ENCODE measurements around the gene PSENEN. TPM values are rescaled to one million over a fixed set of nuclear protein-coding genes. Genes with fewer than 3 reads are reported as not detected.

The PSENEN gene
- total and polyA plus RNA-seq, 9 of the 15 experiments (the other 6 are each of a cell fraction or from before 2014, with no cell fraction given) = 34.5 to 299 (median 61.1) TPM

GRCh38 chr19:35704218-35704617 is 41.2 kb upstream of the PSENEN start, which contains the start of gene ZBTB32 (continued):
- TF ChIP-seq ATF1 (CRISPR knock-in tag; IDR thresholded peaks at IDR 0.05) = no peak
- TF ChIP-seq ATF1 (tag; IDR thresholded peaks at IDR 0.05) = peak; percentile 75
- TF ChIP-seq RFX7 (CRISPR knock-in tag; IDR thresholded peaks at IDR 0.05) = no peak
- no peak for TF ChIP-seq ZNF707 (CRISPR knock-in tag; conservative IDR thresholded peaks at IDR 0.05)
- no peak for TF ChIP-seq PCBP1 (IDR thresholded peaks at IDR 0.05; ENCODE audit: low read depth, low read length, poor library complexity, severe bottlenecking)
- TF ChIP-seq HDAC3 (IDR thresholded peaks at IDR 0.05; ENCODE audit: borderline replicate concordance, partially characterized antibody) = no peak
- TF ChIP-seq SMAD1 (IDR thresholded peaks at IDR 0.05; ENCODE audit: low read depth, low read length, partially characterized antibody) = peak; percentile 90
- TF ChIP-seq SMAD3 (CRISPR knock-in tag; conservative IDR thresholded peaks at IDR 0.05) = no peak
- TF ChIP-seq SNIP1 (IDR thresholded peaks at IDR 0.05; ENCODE audit: low read depth) = no peak
- TF ChIP-seq MGA (IDR thresholded peaks at IDR 0.05) = peak; percentile 98
- TF ChIP-seq RNF2 (IDR thresholded peaks at IDR 0.05) = peak; percentile 83; the same call in 1 of the 2 replicates
- no peak for TF ChIP-seq CTCF (IDR thresholded peaks at IDR 0.05 in 2 of 3, conservative IDR thresholded peaks at IDR 0.05 in 1 of 3; ENCODE audit: insufficient read depth in 2 of 3, low read depth in 1 of 3, low read length in 3 of 3)
- TF ChIP-seq ZNF511 (CRISPR knock-in tag; IDR thresholded peaks at IDR 0.05) = peak; percentile 96
- TF ChIP-seq ZNF764 (CRISPR knock-in tag; IDR thresholded peaks at IDR 0.05; ENCODE audit: low read depth) = no peak
